ENCODE results near the gene CPT1B. TPM values are rescaled to one million over a fixed set of nuclear protein-coding genes. Genes with fewer than 3 reads are reported as not detected.

The CPT1B gene
- total RNA-seq, 1 experiment from 2014 or later = 19.2 TPM

DNA sequence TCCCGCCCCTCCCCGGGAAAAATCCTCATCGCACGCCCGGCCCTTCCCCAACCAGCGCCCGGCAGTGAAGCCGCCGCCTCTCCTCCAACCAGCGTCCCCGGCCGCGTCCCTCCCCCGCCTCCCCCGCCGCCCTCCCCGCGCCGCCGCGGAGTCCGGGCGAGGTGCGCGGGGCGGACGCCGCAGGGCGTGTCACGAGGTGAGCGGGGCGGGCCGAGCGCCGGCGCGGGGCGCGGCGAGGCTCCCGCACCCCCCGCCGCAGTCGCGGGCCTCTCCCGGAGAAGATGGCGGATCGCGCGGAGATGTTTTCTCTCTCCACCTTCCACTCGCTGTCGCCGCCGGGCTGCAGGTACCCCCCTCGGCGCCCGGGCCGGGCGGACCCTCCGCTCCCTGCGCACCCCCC is 22.3 kb upstream of the CPT1B start, which contains the start of gene MAPK8IP2:
TSS of gene MAPK8IP2 (plus strand) at position 256 of the 400 bp plus-strand sequence. CDS start at position 282, 26 bp downstream.
- no peaks in the 10 kb centered on the region for H3K27me3 ChIP-seq (replicated peaks; ENCODE audit: insufficient read depth, low read depth, low read length, poor library complexity)
- no peaks in the 10 kb centered on the region for H3K9me3 ChIP-seq (ENCODE audit: low read depth, low read length, poor library complexity, severe bottlenecking)
- ChIA-PET POLR2A (ENCODE audit: low non-redundant PET) (no interaction called here), CTCF (no interaction called here)
- no TSS peak for BruUV-seq (replicated peaks)
- H3K4me1 ChIP-seq (ENCODE audit: insufficient read depth, low read length, poor library complexity, severe bottlenecking) = no peaks in the 10 kb centered on the region
- no peak within 1 kb of the TSS for H3K27ac ChIP-seq (ENCODE audit: low read depth, low read length, poor library complexity, severe bottlenecking)
- peak within 1 kb of the TSS; percentile 51 for H3K4me3 ChIP-seq (ENCODE audit: low read depth, low read length, poor library complexity, severe bottlenecking)
- DNase-seq (ENCODE audit: low spot score) = peak; percentile 34
- no peak for TF ChIP-seq EZH2 (IDR thresholded peaks at IDR 0.05; ENCODE audit: borderline replicate concordance, low read depth, low read length, poor library complexity, severe bottlenecking)
- intact Hi-C loops (cut with micrococcal nuclease; ENCODE audit: unreplicated experiment) = loop anchor here (10.0 kb wide), 1 partner anchor 56 kb away; the partner anchor contains the start of gene KLHDC7B
- no peaks in the 10 kb centered on the region for H3K36me3 ChIP-seq (ENCODE audit: insufficient read depth, low read length, poor library complexity, severe bottlenecking)

DNA sequence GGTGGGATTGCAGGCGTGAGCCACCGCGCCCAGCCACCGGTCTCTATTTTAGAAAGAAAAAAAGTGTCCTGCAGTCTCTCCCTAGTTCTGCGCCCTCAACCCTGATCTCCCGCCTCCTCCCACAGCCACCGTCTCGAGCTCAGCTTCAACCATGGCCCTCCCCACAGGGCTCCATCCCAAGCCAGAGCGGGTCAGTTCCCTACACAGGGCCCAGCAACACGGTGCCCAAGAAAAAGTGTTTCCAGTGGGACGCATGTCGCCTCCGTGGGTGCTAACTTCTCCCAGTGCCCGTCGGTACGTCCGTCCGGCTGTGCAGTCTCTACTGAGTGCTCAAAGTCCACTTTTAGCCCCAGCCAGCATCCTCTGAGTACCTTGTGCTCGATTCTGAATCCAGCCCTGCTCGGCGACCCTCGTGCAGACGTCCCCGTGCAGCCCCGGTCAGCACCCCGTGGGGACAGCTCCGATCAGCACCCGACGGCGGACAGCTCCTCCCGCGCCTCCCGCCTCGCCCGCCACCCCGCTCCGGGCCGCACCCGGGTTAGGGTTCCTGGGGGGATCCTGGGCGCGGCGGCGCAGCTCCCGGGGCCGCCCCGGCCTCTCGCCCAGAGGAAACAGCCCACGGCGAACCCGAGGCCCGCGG is 21.7 kb upstream of the CPT1B start:
- BruUV-seq (replicated peaks) = no TSS peak
- ChIA-PET CTCF (interaction anchor here (0.6 kb wide), 1 partner anchor 20 kb away, joined by 8 read pairs; no protein-coding TSS in a partner anchor), POLR2A (ENCODE audit: low non-redundant PET) (no interaction called here)
- peak overlapping the region; percentile 34 for H3K4me3 ChIP-seq (ENCODE audit: low read depth, low read length, poor library complexity, severe bottlenecking)
- intact Hi-C loops (cut with micrococcal nuclease; ENCODE audit: unreplicated experiment) = loop anchor here (10.0 kb wide), 1 partner anchor 55 kb away; the partner anchor contains the start of gene KLHDC7B
- no peaks in the 10 kb centered on the region for H3K36me3 ChIP-seq (ENCODE audit: insufficient read depth, low read length, poor library complexity, severe bottlenecking)
- no peak for TF ChIP-seq EZH2 (IDR thresholded peaks at IDR 0.05; ENCODE audit: borderline replicate concordance, low read depth, low read length, poor library complexity, severe bottlenecking)
- TF ChIP-seq, protein P1, sequence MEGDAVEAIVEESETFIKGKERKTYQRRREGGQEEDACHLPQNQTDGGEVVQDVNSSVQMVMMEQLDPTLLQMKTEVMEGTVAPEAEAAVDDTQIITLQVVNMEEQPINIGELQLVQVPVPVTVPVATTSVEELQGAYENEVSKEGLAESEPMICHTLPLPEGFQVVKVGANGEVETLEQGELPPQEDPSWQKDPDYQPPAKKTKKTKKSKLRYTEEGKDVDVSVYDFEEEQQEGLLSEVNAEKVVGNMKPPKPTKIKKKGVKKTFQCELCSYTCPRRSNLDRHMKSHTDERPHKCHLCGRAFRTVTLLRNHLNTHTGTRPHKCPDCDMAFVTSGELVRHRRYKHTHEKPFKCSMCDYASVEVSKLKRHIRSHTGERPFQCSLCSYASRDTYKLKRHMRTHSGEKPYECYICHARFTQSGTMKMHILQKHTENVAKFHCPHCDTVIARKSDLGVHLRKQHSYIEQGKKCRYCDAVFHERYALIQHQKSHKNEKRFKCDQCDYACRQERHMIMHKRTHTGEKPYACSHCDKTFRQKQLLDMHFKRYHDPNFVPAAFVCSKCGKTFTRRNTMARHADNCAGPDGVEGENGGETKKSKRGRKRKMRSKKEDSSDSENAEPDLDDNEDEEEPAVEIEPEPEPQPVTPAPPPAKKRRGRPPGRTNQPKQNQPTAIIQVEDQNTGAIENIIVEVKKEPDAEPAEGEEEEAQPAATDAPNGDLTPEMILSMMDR (conservative IDR thresholded peaks at IDR 0.05; ENCODE audit: low read depth, low read length) = no peak
- peak; percentile 48 for DNase-seq (ENCODE audit: low spot score)
- H3K27ac ChIP-seq (ENCODE audit: low read depth, low read length, poor library complexity, severe bottlenecking) = no peak overlapping the region
- H3K4me1 ChIP-seq (ENCODE audit: insufficient read depth, low read length, poor library complexity, severe bottlenecking) = no peaks in the 10 kb centered on the region
- no peaks in the 10 kb centered on the region for H3K27me3 ChIP-seq (replicated peaks; ENCODE audit: insufficient read depth, low read depth, low read length, poor library complexity)
- no peaks in the 10 kb centered on the region for H3K9me3 ChIP-seq (ENCODE audit: low read depth, low read length, poor library complexity, severe bottlenecking)

DNA sequence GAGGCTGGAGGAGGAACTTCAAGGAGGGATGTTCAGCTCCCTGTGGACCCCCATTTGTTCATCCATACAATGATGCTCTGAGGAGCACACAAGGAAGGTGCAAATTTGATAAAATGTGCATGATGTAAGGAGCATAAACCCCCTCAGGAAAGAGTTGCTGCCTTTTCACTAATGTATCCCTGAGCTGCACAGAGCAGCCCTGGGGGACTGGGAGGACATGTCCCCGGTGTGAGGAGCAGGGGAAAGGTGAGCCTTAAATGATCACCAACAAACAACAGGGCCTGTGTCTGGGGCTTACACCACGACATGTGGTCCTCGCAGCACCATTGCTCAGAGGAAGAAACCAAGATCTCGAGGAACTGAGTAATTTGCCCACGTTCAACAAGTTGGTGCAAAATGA is 18.9 kb upstream of the CPT1B start:
- H3K27ac ChIP-seq (ENCODE audit: low read depth, low read length, poor library complexity, severe bottlenecking) = no peak overlapping the region
- ChIA-PET POLR2A (ENCODE audit: low non-redundant PET) (no interaction called here), CTCF (no interaction called here)
- no peaks in the 10 kb centered on the region for H3K4me1 ChIP-seq (ENCODE audit: insufficient read depth, low read length, poor library complexity, severe bottlenecking)
- DNase-seq (ENCODE audit: low spot score) = no peak
- no peak overlapping the region for H3K4me3 ChIP-seq (ENCODE audit: low read depth, low read length, poor library complexity, severe bottlenecking)
- intact Hi-C loops (cut with micrococcal nuclease; ENCODE audit: unreplicated experiment) = no loop called here
- H3K27me3 ChIP-seq (replicated peaks; ENCODE audit: insufficient read depth, low read depth, low read length, poor library complexity) = no peaks in the 10 kb centered on the region
- no TSS peak for BruUV-seq (replicated peaks)
- H3K9me3 ChIP-seq (ENCODE audit: low read depth, low read length, poor library complexity, severe bottlenecking) = no peaks in the 10 kb centered on the region
- TF ChIP-seq EZH2 (IDR thresholded peaks at IDR 0.05; ENCODE audit: borderline replicate concordance, low read depth, low read length, poor library complexity, severe bottlenecking) = no peak
- TF ChIP-seq, protein P1 (conservative IDR thresholded peaks at IDR 0.05; ENCODE audit: low read depth, low read length) = no peak
- no peaks in the 10 kb centered on the region for H3K36me3 ChIP-seq (ENCODE audit: insufficient read depth, low read length, poor library complexity, severe bottlenecking)
